ENCODE data around the gene KRT3.

GRCh38 chr12:52751795-52752194 lies 44.1 kb downstream of the KRT3 start:
- TF ChIP-seq EZH2 (IDR thresholded peaks at IDR 0.05; ENCODE audit: borderline replicate concordance, low read depth, low read length, poor library complexity, severe bottlenecking), result no peak
- TF ChIP-seq CTCF (conservative IDR thresholded peaks at IDR 0.05; ENCODE audit: low read depth, low read length), result no peak
